Ovary (tissue), 9 donors: ENCODE measurements around the gene KCNJ10. TPM values are rescaled to one million over a fixed set of nuclear protein-coding genes. Genes with fewer than 3 reads are reported as not detected.

Source experiments
- DNase-seq, 5 donors: peaks; one replicate each; pipeline ENCODE4 v3.0.0-alpha.2; 2019 to 2020
- H3K27ac ChIP-seq, 2 donors: fragments of 200-600 bp; one replicate each; pipeline versions ENCODE4 v1.5.1 to v1.8.0; 2019 to 2022
- H3K27me3 ChIP-seq: fragments of 200-600 bp; one replicate; pipeline ENCODE4 v1.8.0; 2022
- H3K36me3 ChIP-seq: fragments of 200-600 bp; sonication (generic); one replicate; pipeline ENCODE4 v1.5.1; 2019
- H3K4me1 ChIP-seq: one replicate; pipeline ENCODE4 v1.8.1; 2013; ENCODE audit warnings: mild to moderate bottlenecking, moderate library complexity; ENCODE audit not compliant: insufficient read depth
- H3K4me3 ChIP-seq: fragments of 200-600 bp; sonication (generic); one replicate; pipeline ENCODE4 v1.5.1; 2017
- H3K9me3 ChIP-seq, 2 donors: fragments of 200-600 bp in 1 of 2; sonication (generic) in 1 of 2; one replicate each; pipeline versions ENCODE4 v1.5.1 to v1.8.1; 2013 to 2019; ENCODE audit warnings: mild to moderate bottlenecking in 1 of 2, moderate library complexity in 1 of 2
- CTCF ChIP-seq, 3 donors: fragments of 450-650 bp in 2 of 3; fragments of 200-600 bp in 1 of 3; IDR thresholded peaks; one replicate each; pipeline versions ENCODE4 v1.5.1 to v1.8.0; 2016 to 2022; ENCODE audit warnings: antibody characterized with exemption in 3 of 3, mild to moderate bottlenecking in 1 of 3
- EP300 ChIP-seq: sonication (generic); formaldehyde crosslinking; IDR thresholded peaks from one replicate; pipeline ENCODE4 v1.6.1; 2017; ENCODE audit warnings: antibody characterized with exemption
- POLR2A ChIP-seq: fragments of 450-650 bp; IDR thresholded peaks from one replicate; pipeline ENCODE4 v1.6.1; 2017; ENCODE audit warnings: antibody characterized with exemption, mild to moderate bottlenecking, moderate library complexity
- WGBS, 3 donors: extraction: QIAGEN DNeasy Blood & Tissue Kit in 1 of 3; methylation state at CpG; one replicate each; pipeline versions ENCODE4 v1.1.5 to v1.1.7; 2013 to 2017; 5-methylcytosine and 5-hydroxymethylcytosine counted together
- intact Hi-C, 4 donors: fragments of 100-400 bp; cut with DNase I; formaldehyde crosslinking; loops; one replicate each; pipeline versions ENCODE4 v1.11.0 to v1.15.1; 2022 to 2023
- polyA plus RNA-seq, 2 donors: library from polyadenylated mRNA; stranded (reverse); fragments of 200-250 nt in 1 of 2; fragments of 350-450 nt in 1 of 2; fragmentation: Illumina TruSeq in 1 of 2; extraction: RNeasy Lipid Tissue Mini Kit (QIAGEN cat#74804) in 1 of 2; gene quantifications; one replicate each; pipeline ENCODE4 v1.2.3, GENCODE V29; 2013 to 2014
- total RNA-seq, 7 donors: library from RNA; depleted of rRNA in 2 of 7; stranded (reverse); fragments of >200 nt in 2 of 7; fragmentation: NEBNext Ultra II Directional in 3 of 7; extraction: Animal tissue kit (Norgen Biotek cat#: 25700) in 3 of 7; gene quantifications; one replicate each; pipeline versions ENCODE4 v1.1.0 to v1.2.4, GENCODE V29; 2016 to 2023
- donor health status: DM: no; HTN: no; CAD: no; lungs with moderate emphysema.
- donor health status: DM: no; HTN: no; CAD: no.
- donor health status: Bipolar disorder and iron deficiency.
- donor health status: DM: yes; HTN: yes; CAD: no.
- donor health status: DM: no; HTN: no; CAD: no.
- donor health status: DM: yes; HTN: yes; CAD: no.

KCNJ10 gene
- total and polyA plus RNA-seq, 9 donors: 0.02 to 0.28 (median 0.17) TPM; not detected in 5

GRCh38 chr1:160089883-160090282, 19.9 kb upstream of the KCNJ10 start:
- 86 to 91% (median 90%) methylated on average over 3 of the region's 3 CpGs for WGBS, 3 donors

GRCh38 chr1:160087118-160087662, 17.2 kb upstream of the KCNJ10 start:
- Histone ChIP-seq H3K4me1 (peaks cover 4% of the 10 kb centered on the region), H3K27me3 (no peaks in the 10 kb centered on the region), H3K4me3 (no peak overlapping the region), H3K36me3 (no peaks in the 10 kb centered on the region), H3K9me3 (no peaks in the 10 kb centered on the region), H3K27ac (no peak overlapping the region)
- no peak for DNase-seq
- 89 to 95% (median 94%) methylated on average over 12 of the region's 12 CpGs for WGBS, 3 donors
- no peak for TF ChIP-seq POLR2A
- TF ChIP-seq EP300: no peak
- no peak for TF ChIP-seq CTCF (IDR thresholded peaks at IDR 0.05)
- intact Hi-C loops: no loop called here

More at GRCh38 chr1:160089883-160090282, 19.9 kb upstream of the KCNJ10 start:
- no peak for DNase-seq
- H3K4me3 ChIP-seq: no peak overlapping the region
- no peaks in the 10 kb centered on the region for H3K4me1 ChIP-seq
- H3K36me3 ChIP-seq: no peaks in the 10 kb centered on the region
- intact Hi-C loops: loop anchor here in 1 of 4 donors (10.0 kb wide), 1 partner anchor 165 kb away; no protein-coding TSS in a partner anchor
- no peaks in the 10 kb centered on the region for H3K9me3 ChIP-seq
- no peak overlapping the region for H3K27ac ChIP-seq
- TF ChIP-seq EP300: no peak
- no peak for TF ChIP-seq CTCF (IDR thresholded peaks at IDR 0.05)
- no peak for TF ChIP-seq POLR2A
- H3K27me3 ChIP-seq: no peaks in the 10 kb centered on the region

- no peak for DNase-seq
- Histone ChIP-seq H3K4me1 (peaks cover 4% of the 10 kb centered on the region), H3K27ac (no peak overlapping the region), H3K9me3 (no peaks in the 10 kb centered on the region), H3K4me3 (no peak overlapping the region), H3K36me3 (no peaks in the 10 kb centered on the region), H3K27me3 (no peaks in the 10 kb centered on the region)
- intact Hi-C loops: no loop called here
- TF ChIP-seq CTCF (IDR thresholded peaks at IDR 0.05) (no peak), POLR2A (no peak), EP300 (no peak)
- 62 to 69% (median 68%) methylated on average over 5 of the region's 5 CpGs for WGBS, 3 donors
Measured at GRCh38 chr1:160086456-160086892, 16.5 kb upstream of the KCNJ10 start.

- intact Hi-C loops: no loop called here
- Histone ChIP-seq H3K27me3 (no peaks in the 10 kb centered on the region), H3K27ac (no peak overlapping the region), H3K36me3 (no peaks in the 10 kb centered on the region), H3K9me3 (no peaks in the 10 kb centered on the region), H3K4me1 (peaks cover 4% of the 10 kb centered on the region), H3K4me3 (no peak overlapping the region)
- DNase-seq: peak; percentile 54 to 85 (median 74)
- 57 to 58% (median 58%) methylated on average over 19 of the region's 19 CpGs for WGBS, 3 donors
- TF ChIP-seq EP300 (no peak), CTCF (IDR thresholded peaks at IDR 0.05) (peak; percentile 34 to 54 (median 45)), POLR2A (no peak)
Measured at GRCh38 chr1:160085686-160086455, 15.9 kb upstream of the KCNJ10 start.
